ENCODE results near the gene SRD5A1.
"Not testable (repeated sequence)": the region's sequence is repeated elsewhere in the genome, so short reads cannot be mapped to it uniquely, and the experiment has no call there.

Gene SRD5A1

DNA sequence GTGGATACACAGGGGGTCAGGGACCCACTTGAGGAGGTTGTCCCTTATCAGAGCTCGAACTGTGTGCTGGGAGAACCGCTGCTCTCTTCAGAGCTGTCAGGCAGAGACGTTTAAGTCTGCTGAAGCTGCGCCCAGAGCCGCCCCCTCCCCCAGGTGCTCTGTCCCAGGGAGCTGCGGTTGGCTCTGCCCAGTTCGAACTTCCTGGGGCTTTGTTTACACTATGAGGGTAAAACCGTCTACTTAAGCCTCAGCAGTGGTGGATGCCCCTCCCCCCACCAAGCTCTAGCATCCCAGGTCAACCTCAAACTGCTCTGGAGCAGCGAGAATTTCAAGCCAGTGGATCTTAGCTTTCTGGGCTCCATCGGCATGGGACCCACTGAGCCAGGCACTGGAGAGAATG, 15.9 kb downstream of the SRD5A1 start:
- H3K36me3 Mint-ChIP-seq = peaks cover 18% of the 10 kb centered on the region
- no peak overlapping the region for H3K27ac Mint-ChIP-seq
- no peaks in the 10 kb centered on the region for H3K27me3 Mint-ChIP-seq
- no peak overlapping the region for H3K4me3 Mint-ChIP-seq
- no peaks in the 10 kb centered on the region for H3K9me3 Mint-ChIP-seq (ENCODE audit: low read depth)
- H3K4me1 Mint-ChIP-seq (ENCODE audit: low read depth) = peaks cover 1% of the 10 kb centered on the region

DNA sequence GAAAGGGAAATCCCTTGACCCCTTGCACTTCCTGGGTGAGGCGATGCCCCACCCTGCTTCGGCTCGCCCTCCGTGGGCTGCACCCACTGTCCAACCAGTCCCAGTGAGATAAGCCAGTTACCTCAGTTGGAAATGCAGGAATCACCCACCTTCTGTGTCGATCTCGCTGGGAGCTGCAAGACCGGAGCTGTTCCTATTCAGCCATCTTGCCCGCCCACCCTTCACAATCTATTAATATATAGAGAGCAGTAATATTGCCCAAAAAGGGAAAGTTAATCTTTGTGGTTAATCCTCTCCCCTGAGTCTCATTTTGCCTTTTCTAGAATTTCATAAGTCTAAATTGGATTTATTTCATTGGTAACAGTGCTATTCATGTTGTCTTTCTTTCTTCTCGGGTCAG, 16.4 kb downstream of the SRD5A1 start:
- Mint-ChIP-seq H3K9me3 (ENCODE audit: low read depth) (no peaks in the 10 kb centered on the region), H3K27me3 (no peaks in the 10 kb centered on the region), H3K4me1 (ENCODE audit: low read depth) (peaks cover 1% of the 10 kb centered on the region), H3K36me3 (peaks cover 18% of the 10 kb centered on the region), H3K4me3 (no peak overlapping the region), H3K27ac (no peak overlapping the region)

DNA sequence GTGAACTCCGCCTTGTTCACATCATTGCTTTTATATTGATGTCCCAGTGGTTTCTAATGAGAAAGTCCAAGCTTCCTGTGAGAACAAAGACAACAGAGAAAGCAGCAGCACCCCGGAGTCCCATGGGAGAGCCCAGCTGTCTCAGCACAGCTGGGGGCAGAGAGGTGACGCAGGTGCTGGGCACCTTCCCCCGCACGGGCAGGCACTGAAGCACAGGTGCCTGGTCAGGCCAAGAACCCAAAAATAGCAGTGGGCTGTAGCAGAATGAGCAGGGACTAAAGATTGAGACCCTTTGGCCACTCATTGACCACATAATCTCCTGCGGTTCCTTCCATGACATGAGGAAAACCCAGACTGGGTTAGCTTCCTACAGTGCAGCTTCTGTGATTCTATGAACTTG, 18.8 kb downstream of the SRD5A1 start:
- Mint-ChIP-seq H3K4me3 (no peak overlapping the region), H3K9me3 (ENCODE audit: low read depth) (no peaks in the 10 kb centered on the region), H3K36me3 (peaks cover 32% of the 10 kb centered on the region), H3K4me1 (ENCODE audit: low read depth) (peaks cover 1% of the 10 kb centered on the region), H3K27ac (no peak overlapping the region), H3K27me3 (no peaks in the 10 kb centered on the region)

DNA sequence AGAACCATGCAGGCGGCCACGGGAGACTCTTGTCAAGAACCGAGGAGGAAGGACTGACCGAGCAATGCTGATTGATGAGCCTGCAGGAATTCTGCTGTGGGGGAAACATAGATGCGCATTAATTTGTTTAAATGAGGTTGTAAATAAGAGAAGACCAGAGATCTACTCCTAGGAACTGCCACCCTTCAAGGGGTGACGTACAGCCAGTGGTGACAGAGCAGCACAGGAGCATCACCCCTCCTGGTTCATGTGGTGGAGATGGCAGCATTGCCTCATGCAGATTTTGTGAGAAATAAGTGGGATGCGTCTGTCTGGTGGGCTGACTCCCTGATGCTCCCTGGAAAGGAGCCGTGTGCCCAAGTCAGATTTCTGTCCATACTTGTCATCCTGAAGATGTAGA, 22.2 kb downstream of the SRD5A1 start:
- H3K27ac Mint-ChIP-seq = no peak overlapping the region
- H3K4me1 Mint-ChIP-seq (ENCODE audit: low read depth) = no peaks in the 10 kb centered on the region
- H3K4me3 Mint-ChIP-seq = no peak overlapping the region
- peaks cover 24% of the 10 kb centered on the region for H3K36me3 Mint-ChIP-seq
- H3K9me3 Mint-ChIP-seq (ENCODE audit: low read depth) = no peaks in the 10 kb centered on the region
- no peaks in the 10 kb centered on the region for H3K27me3 Mint-ChIP-seq

DNA sequence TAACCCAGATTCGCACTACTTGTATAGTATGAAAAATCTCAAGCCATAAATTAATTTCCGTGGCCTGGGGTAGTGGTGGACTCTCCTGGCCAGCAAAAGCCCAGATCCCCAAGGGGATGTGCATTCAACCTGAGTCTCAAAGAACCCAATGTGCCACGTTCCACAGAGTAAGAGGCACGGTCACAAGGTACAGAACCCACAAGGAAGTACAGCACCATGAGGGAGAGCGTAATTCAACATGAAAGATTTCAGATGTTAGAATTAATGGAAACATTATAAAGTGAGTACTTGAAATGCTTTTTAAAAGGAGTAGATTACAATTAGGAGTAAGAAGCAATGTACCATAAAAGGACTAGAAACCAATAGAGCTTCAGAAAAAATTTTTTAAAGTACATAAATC, 23.4 kb downstream of the SRD5A1 start:
- no peaks in the 10 kb centered on the region for H3K4me1 Mint-ChIP-seq (ENCODE audit: low read depth)
- no peak overlapping the region for H3K27ac Mint-ChIP-seq
- H3K4me3 Mint-ChIP-seq = no peak overlapping the region
- H3K9me3 Mint-ChIP-seq (ENCODE audit: low read depth) = no peaks in the 10 kb centered on the region
- no peaks in the 10 kb centered on the region for H3K27me3 Mint-ChIP-seq
- peaks cover 24% of the 10 kb centered on the region for H3K36me3 Mint-ChIP-seq

DNA sequence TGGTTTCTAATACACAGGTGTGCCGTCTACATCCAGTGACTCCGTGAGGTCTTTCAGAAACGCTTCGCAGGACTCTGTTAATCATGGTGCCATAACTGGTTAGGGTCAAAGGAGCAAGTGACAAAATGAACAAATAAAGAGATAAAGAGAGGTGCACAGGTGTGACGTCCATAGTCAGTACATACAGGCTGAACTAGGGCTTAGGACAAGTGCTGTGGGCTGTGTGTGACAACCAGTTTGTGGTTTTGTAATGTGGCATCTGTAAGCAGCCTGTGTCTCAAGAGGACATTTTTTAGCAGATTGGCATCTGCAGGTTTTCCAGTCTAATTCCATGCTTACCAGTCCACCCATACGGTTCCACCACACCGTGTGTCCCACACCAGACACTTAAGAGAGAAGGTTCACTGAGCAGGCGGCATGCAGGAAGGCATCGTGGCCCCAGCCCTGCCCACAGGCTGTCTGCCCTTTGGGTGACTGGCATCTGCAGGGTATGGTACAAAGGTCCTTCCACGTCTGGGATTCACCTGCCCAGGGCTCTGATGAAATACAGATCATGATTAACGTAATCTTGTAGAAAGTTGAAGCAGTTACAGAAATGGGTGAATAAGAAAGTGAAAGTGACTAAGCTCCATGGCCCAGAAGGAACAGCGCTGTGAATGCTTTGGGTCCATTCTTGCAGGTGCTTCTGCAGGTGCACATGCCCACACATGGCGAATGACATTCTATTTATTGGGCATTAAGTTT, 26.9 kb downstream of the SRD5A1 start:
- no peaks in the 10 kb centered on the region for H3K9me3 Mint-ChIP-seq (ENCODE audit: low read depth)
- H3K4me3 Mint-ChIP-seq = no peak overlapping the region
- no peaks in the 10 kb centered on the region for H3K27me3 Mint-ChIP-seq
- peaks cover 20% of the 10 kb centered on the region for H3K36me3 Mint-ChIP-seq
- no peaks in the 10 kb centered on the region for H3K4me1 Mint-ChIP-seq (ENCODE audit: low read depth)
- no peak overlapping the region for H3K27ac Mint-ChIP-seq

DNA sequence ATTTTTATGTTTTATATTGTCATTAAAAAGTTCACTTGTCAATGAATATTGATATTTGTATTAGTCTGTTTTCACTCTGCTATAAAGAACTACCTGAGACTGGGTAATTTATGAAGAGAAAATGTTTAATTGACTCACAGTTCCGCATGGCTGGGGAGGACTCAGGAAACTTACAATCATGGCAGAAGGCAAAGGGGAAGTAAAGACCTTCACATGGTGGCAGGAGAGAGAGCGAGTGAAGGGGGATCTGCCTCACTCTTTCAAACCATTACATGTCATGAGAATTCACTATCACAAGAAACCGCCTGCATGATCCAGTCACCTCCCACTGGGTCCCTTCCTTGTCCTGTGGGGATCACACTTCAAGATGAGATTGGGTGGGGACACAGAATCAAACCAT, 27.4 kb downstream of the SRD5A1 start:
- Mint-ChIP-seq H3K27ac (no peak overlapping the region), H3K4me3 (no peak overlapping the region), H3K36me3 (peaks cover 14% of the 10 kb centered on the region), H3K27me3 (no peaks in the 10 kb centered on the region), H3K4me1 (ENCODE audit: low read depth) (no peaks in the 10 kb centered on the region), H3K9me3 (ENCODE audit: low read depth) (no peaks in the 10 kb centered on the region)

DNA sequence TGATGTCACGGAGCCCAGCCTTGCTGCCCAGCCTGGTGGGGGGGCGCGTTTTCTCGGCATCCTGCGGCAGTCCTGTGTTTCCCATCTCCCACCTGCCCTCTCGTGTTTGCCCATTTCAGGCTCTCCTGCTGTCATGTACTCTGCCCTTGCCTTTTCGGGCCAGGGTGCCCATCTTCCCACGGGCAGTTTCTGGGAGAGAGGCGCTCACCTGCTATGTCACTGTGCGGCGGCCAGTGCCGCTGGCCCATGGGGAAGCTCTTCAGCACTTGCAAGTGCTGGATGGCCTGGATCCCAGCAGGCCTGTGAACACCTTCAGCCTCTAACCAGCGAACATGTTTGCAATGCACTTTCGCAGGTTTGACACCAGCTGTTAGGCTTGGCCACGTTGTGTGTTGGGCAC, 33.5 kb downstream of the SRD5A1 start:
- H3K4me3 Mint-ChIP-seq = no peak overlapping the region
- H3K27ac Mint-ChIP-seq = no peak overlapping the region

DNA sequence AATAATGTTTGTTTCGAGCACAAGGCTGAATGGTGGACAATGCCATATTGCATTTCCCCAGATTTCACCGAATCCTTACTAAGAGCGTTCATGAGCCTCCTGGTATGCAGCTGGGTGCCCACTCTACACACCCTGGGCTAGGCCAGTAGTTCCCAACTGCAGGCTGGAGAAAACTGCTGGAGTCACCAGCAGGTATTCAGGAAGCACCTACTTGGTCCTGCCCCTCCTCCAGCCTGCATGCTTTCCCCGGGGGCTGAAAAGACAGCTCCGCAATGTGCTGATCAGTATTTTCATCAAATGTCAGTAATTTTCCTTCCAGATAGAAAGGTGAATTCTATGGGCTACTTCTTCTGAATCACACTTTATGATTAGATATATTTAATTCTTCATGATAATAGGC, 34.4 kb downstream of the SRD5A1 start:
- Mint-ChIP-seq H3K27me3 (no peaks in the 10 kb centered on the region), H3K9me3 (ENCODE audit: low read depth) (no peaks in the 10 kb centered on the region), H3K27ac (no peak overlapping the region), H3K4me1 (ENCODE audit: low read depth) (no peaks in the 10 kb centered on the region), H3K36me3 (peaks cover 17% of the 10 kb centered on the region), H3K4me3 (no peak overlapping the region)

More for the DNA sequence above, 33.5 kb downstream of the SRD5A1 start:
- no peaks in the 10 kb centered on the region for H3K9me3 Mint-ChIP-seq (ENCODE audit: low read depth)
- no peaks in the 10 kb centered on the region for H3K27me3 Mint-ChIP-seq
- H3K4me1 Mint-ChIP-seq (ENCODE audit: low read depth) = no peaks in the 10 kb centered on the region
- peaks cover 17% of the 10 kb centered on the region for H3K36me3 Mint-ChIP-seq

DNA sequence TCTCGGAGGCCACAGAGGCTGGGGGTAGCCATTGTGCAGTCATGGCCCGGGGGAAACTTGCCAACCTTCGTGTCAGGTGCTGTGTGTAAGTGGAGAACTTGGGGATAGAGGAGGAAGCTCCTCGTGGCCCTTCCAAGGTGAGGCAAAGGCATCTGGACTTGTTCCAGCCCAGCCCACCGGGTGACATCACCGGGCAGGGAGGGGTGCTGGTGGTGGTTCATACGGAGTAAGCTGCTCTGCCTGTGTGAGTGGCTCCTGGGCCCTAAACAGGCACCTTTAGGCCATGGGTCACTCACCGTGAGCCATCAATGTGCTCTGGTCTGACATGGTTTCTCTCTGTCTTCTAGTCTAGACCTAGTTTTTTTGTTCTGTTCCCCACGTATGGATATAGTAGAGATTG, 35.5 kb downstream of the SRD5A1 start:
- H3K9me3 Mint-ChIP-seq (ENCODE audit: low read depth); H3K27me3 Mint-ChIP-seq; H3K4me3 Mint-ChIP-seq; H3K27ac Mint-ChIP-seq; H3K4me1 Mint-ChIP-seq (ENCODE audit: low read depth): not testable (repeated sequence)
- H3K36me3 Mint-ChIP-seq = peaks cover 23% of the 10 kb centered on the region

DNA sequence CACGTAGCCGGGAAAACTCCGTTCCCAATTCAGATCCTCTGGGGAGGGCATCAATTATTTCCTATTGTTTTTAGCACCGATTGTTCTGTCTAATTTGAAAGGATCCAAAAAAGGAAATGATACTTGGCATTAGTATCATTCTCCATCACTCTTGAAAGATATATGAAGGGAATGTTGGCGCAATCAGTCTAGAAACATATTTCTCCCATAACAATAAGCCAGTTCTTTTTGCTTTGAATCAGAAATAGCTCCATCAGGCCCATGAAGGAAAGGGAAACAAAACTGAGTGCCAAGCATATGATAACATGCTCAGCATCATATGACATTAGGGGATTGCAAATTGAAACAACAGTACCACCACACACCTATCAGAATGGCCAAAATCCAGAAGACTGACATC, 39.8 kb downstream of the SRD5A1 start:
- H3K4me1 Mint-ChIP-seq (ENCODE audit: low read depth) = no peaks in the 10 kb centered on the region
- no peak overlapping the region for H3K4me3 Mint-ChIP-seq
- H3K36me3 Mint-ChIP-seq = peaks cover 20% of the 10 kb centered on the region
- H3K27ac Mint-ChIP-seq = no peak overlapping the region
- no peaks in the 10 kb centered on the region for H3K27me3 Mint-ChIP-seq
- no peaks in the 10 kb centered on the region for H3K9me3 Mint-ChIP-seq (ENCODE audit: low read depth)

DNA sequence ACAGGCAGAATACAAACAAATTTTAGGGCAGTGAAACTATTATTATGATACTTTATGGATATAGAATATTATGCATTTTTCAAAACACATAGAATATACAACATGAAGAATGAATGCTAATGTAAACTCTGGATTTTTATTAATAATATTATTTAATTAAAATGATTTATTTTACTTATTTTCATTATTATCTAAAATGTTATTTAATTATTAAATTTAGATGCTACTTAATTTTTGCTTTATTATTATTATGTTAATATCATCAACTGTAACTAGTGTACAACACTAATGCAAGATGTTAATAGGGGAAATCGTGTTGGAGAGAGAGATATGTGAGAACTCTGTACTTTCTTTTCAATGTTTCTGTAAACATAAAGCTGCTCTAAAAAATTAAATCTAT, 40.7 kb downstream of the SRD5A1 start:
- Mint-ChIP-seq H3K4me3 (no peak overlapping the region), H3K27me3 (no peaks in the 10 kb centered on the region), H3K9me3 (ENCODE audit: low read depth) (no peaks in the 10 kb centered on the region), H3K27ac (no peak overlapping the region), H3K4me1 (ENCODE audit: low read depth) (no peaks in the 10 kb centered on the region), H3K36me3 (peaks cover 20% of the 10 kb centered on the region)

DNA sequence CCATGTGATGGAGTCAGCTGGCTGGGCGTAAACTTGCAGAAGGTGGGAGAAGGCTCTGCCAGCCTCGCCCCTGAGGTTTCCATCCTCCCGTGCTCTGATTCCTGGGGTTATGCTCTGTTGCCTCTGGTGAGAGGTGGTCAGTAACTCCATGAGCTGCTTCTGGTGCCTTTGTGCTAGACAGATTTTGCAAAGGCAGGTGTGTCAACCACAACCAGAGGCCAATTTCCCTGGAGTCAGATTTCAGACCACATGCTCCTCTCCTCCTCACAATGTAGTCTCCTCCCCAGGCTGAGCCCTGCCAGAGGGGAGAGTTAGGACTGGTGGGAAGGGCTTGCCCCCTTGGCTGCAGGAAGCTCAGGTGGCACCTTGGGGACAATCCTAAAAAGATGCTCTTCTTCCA, 41.2 kb downstream of the SRD5A1 start:
- Mint-ChIP-seq H3K4me1 (ENCODE audit: low read depth) (no peaks in the 10 kb centered on the region), H3K36me3 (peaks cover 20% of the 10 kb centered on the region), H3K4me3 (no peak overlapping the region), H3K9me3 (ENCODE audit: low read depth) (no peaks in the 10 kb centered on the region), H3K27ac (no peak overlapping the region), H3K27me3 (no peaks in the 10 kb centered on the region)

DNA sequence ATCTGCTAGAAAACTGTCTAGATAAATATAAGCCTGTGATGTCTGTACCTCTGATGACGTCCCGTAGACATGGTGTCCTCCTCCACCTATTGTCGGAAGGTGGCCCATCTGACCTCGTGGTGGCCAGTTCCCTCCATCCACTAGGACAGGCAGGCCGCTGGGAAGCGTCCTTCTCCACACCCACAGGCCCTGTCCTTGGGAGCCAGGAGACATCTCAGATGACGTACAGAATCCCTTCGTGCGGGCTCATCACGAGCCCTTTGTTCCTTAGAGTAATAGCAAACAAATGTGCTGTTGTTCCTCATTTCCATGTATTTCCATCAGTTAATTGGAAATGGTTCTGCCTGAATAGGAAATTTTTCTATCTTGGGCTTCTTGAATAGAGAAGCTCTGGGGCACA, 41.6 kb downstream of the SRD5A1 start:
- Mint-ChIP-seq H3K36me3 (peaks cover 18% of the 10 kb centered on the region), H3K27me3 (no peaks in the 10 kb centered on the region), H3K27ac (no peak overlapping the region), H3K4me1 (ENCODE audit: low read depth) (no peaks in the 10 kb centered on the region), H3K4me3 (no peak overlapping the region), H3K9me3 (ENCODE audit: low read depth) (no peaks in the 10 kb centered on the region)

DNA sequence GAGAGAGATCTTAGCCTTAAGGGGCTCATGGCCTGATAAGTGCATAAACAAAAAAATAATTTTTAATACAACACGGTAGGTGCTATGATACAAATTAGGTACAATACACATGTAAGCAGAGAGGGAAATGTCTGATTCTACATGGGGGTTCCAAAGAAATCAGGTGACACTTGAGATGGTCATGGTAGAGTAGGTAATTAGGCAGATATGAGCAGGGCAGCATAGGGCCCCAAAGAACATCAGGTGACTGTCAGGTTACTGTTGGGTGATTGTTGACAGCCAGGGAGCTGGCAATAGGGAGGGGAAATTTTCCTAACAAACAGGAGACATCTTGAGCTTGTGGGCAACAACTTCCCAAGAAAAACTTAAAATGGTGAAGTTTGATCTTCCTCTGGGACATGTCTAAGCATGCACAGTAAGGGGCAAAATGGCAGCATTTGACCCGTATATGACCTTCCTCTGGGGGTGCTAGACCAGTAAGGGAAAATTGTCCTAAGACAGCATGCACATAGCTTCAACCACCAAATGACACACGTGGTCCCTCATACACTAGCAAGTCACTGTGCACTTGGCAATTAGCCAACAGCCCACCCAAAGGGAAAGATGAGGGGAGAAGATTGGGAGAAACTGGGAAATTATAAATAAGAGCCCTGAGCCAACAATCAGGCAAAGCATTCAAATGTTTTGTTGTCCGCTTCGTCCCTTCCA, 42.7 kb downstream of the SRD5A1 start:
- H3K4me3 Mint-ChIP-seq = no peak overlapping the region
- peaks cover 9% of the 10 kb centered on the region for H3K36me3 Mint-ChIP-seq
- peaks cover 2% of the 10 kb centered on the region for H3K27me3 Mint-ChIP-seq
- H3K4me1 Mint-ChIP-seq (ENCODE audit: low read depth) = no peaks in the 10 kb centered on the region
- no peak overlapping the region for H3K27ac Mint-ChIP-seq
- no peaks in the 10 kb centered on the region for H3K9me3 Mint-ChIP-seq (ENCODE audit: low read depth)

DNA sequence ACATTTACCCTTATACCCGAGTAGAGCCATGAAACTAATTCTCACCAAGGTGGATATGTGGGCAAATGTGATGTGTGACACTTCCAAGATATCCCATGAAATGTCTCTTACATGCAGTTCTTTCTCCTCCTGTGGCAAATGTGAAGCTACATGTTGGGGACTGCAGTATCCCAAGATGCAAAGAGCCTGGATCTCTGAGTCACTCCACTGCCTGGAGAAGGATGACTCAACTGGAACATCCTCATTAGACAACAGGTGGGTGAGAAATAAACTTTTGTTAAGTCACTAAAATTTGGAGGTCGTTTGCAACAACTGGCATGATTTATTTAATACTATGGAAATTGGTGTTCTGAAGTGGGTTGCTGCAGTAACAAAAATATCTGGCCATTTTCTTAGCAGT, 43.5 kb downstream of the SRD5A1 start:
- H3K27ac Mint-ChIP-seq = no peak overlapping the region
- H3K27me3 Mint-ChIP-seq = peaks cover 5% of the 10 kb centered on the region
- no peaks in the 10 kb centered on the region for H3K9me3 Mint-ChIP-seq (ENCODE audit: low read depth)
- peaks cover 6% of the 10 kb centered on the region for H3K36me3 Mint-ChIP-seq
- no peak overlapping the region for H3K4me3 Mint-ChIP-seq
- no peaks in the 10 kb centered on the region for H3K4me1 Mint-ChIP-seq (ENCODE audit: low read depth)

All from activated naive CD8-positive, alpha-beta T cell (primary cell).